ENCODE data around the gene CTDSPL2. TPM values are rescaled to one million over a fixed set of nuclear protein-coding genes. Genes with fewer than 3 reads are reported as not detected.

The CTDSPL2 gene
- total RNA-seq, 1 experiment from 2014 or later: 51.8 TPM

Other genes starting within 250 kb of the CTDSPL2 start
- not detected in 2 replicates for gene FRMD5, start 232.4 kb upstream of the CTDSPL2 start, total RNA-seq (2014; rRNA removed; shearing (Covaris generic))
- gene GOLM2, start 138.9 kb upstream of the CTDSPL2 start, total RNA-seq (2014; rRNA removed; shearing (Covaris generic)): 108 and 115 TPM in 2 replicates
- gene EIF3J, start 109.5 kb downstream of the CTDSPL2 start, total RNA-seq (2014; rRNA removed; shearing (Covaris generic)): 48.6 and 61.8 TPM in 2 replicates
- gene SPG11, start 236.0 kb downstream of the CTDSPL2 start, total RNA-seq (2014; rRNA removed; shearing (Covaris generic)): 59.0 and 64.2 TPM in 2 replicates

All from NCI-H460 (cell line).